GM19468 (cell line): ENCODE data around the gene TRIM44.
A peak's percentile ranks its signal among the peaks of the same experiment; 100 is the strongest.
"Not testable (repeated sequence)": the region's sequence is repeated elsewhere in the genome, so short reads cannot be mapped to it uniquely, and the experiment has no call there.

Source experiments
- ATAC-seq: cut with Tn5 transposase; IDR thresholded peaks from one replicate; pipeline ENCODE4 v1.9.1; 2021; ENCODE audit warnings: mild to moderate bottlenecking, moderate library complexity, moderate number of reproducible peaks; ENCODE audit not compliant: unreplicated experiment; ENCODE audit errors: extremely low read depth

TRIM44 gene

GRCh38 chr11:35668350-35668749, 5.8 kb downstream of the TRIM44 start:
- not testable (repeated sequence) for ATAC-seq

- no peak for ATAC-seq
Observed at GRCh38 chr11:35671396-35672127, 9.0 kb downstream of the TRIM44 start.

GRCh38 chr11:35672608-35673007, 10.0 kb downstream of the TRIM44 start:
- no peak for ATAC-seq

- no peak for ATAC-seq
Observed at GRCh38 chr11:35675901-35676610, 13.5 kb downstream of the TRIM44 start.

GRCh38 chr11:35676611-35676965, 14.0 kb downstream of the TRIM44 start:
- no peak for ATAC-seq

- no peak for ATAC-seq
Observed at GRCh38 chr11:35677904-35678303, 15.3 kb downstream of the TRIM44 start.

GRCh38 chr11:35678471-35678870, 15.9 kb downstream of the TRIM44 start:
- no peak for ATAC-seq

- no peak for ATAC-seq
Observed at GRCh38 chr11:35678975-35679374, 16.4 kb downstream of the TRIM44 start.

- ATAC-seq: no peak
Observed at GRCh38 chr11:35680506-35680905, 17.9 kb downstream of the TRIM44 start.

- no peak for ATAC-seq
Observed at GRCh38 chr11:35681163-35681767, 18.7 kb downstream of the TRIM44 start.

- no peak for ATAC-seq
Observed at GRCh38 chr11:35682230-35683173, 19.9 kb downstream of the TRIM44 start.

- peak; percentile 78 for ATAC-seq
Observed at GRCh38 chr11:35683728-35684339, 21.3 kb downstream of the TRIM44 start.

GRCh38 chr11:35688023-35688422, 25.4 kb downstream of the TRIM44 start:
- ATAC-seq: no peak

GRCh38 chr11:35689081-35689996, 26.8 kb downstream of the TRIM44 start:
- no peak for ATAC-seq

GRCh38 chr11:35702126-35702525, 39.6 kb downstream of the TRIM44 start:
- ATAC-seq: no peak

GRCh38 chr11:35709376-35709775, 46.8 kb downstream of the TRIM44 start:
- no peak for ATAC-seq

- ATAC-seq: no peak
Observed at GRCh38 chr11:35711173-35711910, 48.8 kb downstream of the TRIM44 start.

- no peak for ATAC-seq
Observed at GRCh38 chr11:35711924-35712323, 49.3 kb downstream of the TRIM44 start.
